HG03442 (cell line): ENCODE data around the gene PATL1.

Experiments used
- ATAC-seq: cut with Tn5 transposase; IDR thresholded peaks from one replicate; pipeline ENCODE4 v1.9.1; 2021; ENCODE audit warnings: mild to moderate bottlenecking, moderate library complexity; ENCODE audit not compliant: unreplicated experiment

PATL1 gene

DNA sequence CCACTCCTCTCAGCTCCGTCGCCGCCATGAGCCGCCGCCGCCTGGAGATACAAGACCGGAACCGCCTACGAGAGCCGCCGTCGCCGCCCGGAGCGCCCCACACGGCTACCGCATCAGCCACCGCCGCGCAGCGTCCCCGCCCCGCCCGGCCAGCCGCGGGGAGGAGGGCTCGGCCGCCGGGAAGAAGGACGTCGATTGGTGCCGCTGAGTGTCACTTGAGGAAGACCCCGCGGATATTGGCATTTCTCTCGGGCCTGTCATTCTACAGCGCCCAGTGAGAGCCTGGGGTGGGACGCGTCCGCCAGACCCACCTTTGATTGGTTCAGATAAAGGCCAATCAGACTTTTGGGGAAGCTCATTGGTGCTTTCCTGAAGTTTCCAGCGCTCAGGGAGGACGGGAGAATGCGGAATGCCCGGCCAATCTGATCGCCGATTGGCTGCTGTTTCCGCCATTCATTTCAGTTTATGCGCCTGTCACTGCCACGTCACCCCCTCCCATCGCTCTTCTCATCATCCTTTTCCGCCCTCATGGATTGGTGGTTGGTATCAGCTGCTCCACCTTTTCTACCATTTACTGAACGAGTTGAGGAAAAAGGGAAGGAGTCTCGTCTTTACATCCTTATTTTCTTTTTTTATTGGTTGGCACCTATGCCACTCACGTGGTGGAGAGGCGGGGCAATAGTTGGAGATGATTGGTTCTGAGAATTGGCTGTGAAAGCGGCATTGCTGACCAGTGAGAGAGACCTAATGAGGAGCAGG is 53.0 kb downstream of the PATL1 start, which contains the start of gene OSBP:
TSS of gene OSBP (minus strand) at position 138 of the 759 bp plus-strand sequence. CDS start at position 28, 110 bp downstream.
- peak; percentile 86 for ATAC-seq

GRCh38 chr11:59615120-59615636 is 53.7 kb downstream of the PATL1 start:
- ATAC-seq: peak; percentile 11

GRCh38 chr11:59614277-59615119 is 54.3 kb downstream of the PATL1 start:
- no peak for ATAC-seq

GRCh38 chr11:59611570-59612565 is 57.0 kb downstream of the PATL1 start:
- no peak for ATAC-seq

DNA sequence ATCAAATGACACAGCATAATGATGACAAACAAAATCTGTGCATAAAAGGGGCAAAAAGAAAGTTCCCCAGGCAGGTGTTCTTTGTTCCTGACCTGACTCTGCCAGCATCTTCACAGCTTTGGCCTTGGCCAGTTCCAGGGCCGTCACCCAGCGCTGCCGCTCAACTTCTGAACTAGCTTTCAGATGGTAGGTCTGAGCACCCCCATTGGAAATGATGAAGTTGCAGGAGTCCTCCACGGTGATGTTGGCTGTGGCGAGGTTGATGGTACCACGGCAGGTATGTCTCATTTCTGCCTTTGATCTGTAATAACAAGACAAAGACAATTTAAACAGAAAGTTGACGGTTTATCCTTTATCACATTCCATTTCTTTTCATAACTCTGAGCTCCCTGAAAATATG is 58.5 kb downstream of the PATL1 start:
- ATAC-seq: no peak

- no peak for ATAC-seq
Measured at GRCh38 chr11:59607703-59608454, 61.0 kb downstream of the PATL1 start.

- no peak for ATAC-seq
Measured at GRCh38 chr11:59602432-59602831, 66.4 kb downstream of the PATL1 start.

GRCh38 chr11:59601788-59602187 is 67.0 kb downstream of the PATL1 start:
- no peak for ATAC-seq

DNA sequence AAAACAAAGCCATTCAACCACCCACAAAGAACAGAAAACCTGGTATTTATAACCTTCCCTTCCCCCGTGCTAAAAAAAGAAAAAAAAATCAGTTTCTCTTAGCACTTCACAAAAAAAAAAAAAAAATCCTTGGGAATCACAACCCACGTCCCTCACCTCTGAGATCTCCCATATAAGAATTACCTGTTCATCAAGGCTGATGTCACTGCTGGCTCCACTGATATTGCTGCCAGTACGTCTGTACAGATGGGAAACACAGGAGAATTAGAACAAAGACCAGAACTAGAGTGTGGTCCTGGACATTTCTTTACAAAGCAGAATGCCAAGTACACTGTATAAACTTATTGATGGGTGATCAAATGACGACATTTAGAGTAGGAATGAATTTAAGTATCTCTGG is 68.2 kb downstream of the PATL1 start:
- no peak for ATAC-seq

DNA sequence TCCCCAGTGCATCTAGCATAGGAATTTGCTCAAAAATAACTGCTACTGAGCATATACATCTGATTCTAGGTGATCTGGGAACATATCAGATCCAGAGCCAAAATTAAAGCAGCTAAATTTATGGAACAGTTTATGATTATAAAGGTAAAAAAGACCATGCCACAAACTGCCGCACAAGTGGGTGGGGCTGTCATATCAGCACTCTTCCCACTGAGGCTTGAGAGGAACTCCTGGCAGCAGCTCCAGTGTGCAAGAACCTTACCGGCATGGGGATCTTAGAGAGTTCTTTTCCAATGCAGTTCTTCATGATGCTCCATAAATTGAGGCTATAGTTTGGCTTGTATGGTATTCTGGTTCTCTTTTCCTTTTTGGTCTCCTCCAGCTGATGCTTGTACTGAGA is 68.6 kb downstream of the PATL1 start:
- ATAC-seq: no peak

DNA sequence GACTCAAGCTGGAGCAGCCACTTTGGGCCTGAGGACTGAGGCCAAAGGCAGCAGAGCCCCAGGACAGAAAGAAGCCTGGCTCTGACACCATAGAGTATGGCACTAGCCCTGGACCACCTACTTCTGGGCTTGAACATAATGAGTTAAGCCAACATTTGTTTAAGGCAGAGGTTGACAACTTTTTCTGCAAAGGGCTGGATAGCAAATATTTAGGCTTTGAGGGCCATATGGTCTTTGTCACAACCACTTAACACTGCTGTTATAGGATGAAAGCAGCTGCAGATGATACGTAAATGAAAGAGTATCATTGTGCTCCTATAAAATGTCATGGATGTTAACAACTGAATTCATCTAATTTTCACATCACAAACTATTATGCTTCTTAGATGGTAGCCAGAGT is 69.9 kb downstream of the PATL1 start:
- ATAC-seq: no peak
